Transverse colon (tissue), 4 donors: Measurements from ENCODE around the gene STXBP5L. TPM values are rescaled to one million over a fixed set of nuclear protein-coding genes. Genes with fewer than 3 reads are reported as not detected.
"Not testable (repeated sequence)": the region's sequence is repeated elsewhere in the genome, so short reads cannot be mapped to it uniquely, and the experiment has no call there.

ENCODE experiments used
- DNase-seq: peaks from one replicate; pipeline ENCODE4 v3.0.0-alpha.2; 2019
- H3K27ac ChIP-seq, 4 donors: fragments of 200-600 bp; sonication (generic); 2 replicates each; pipeline ENCODE4 v1.5.1; 2016 to 2018; ENCODE audit warnings: inconsistent platforms in 4 of 4
- H3K27me3 ChIP-seq: fragments of 200-600 bp; sonication (generic); 2 replicates; pipeline ENCODE4 v1.5.1; 2017; ENCODE audit warnings: inconsistent platforms
- H3K36me3 ChIP-seq, 4 donors: fragments of 200-600 bp; sonication (generic); 2 replicates each; pipeline ENCODE4 v1.5.1; 2017 to 2019; ENCODE audit warnings: inconsistent platforms in 4 of 4
- H3K4me1 ChIP-seq, 4 donors: fragments of 200-600 bp; sonication (generic); 2 replicates each; pipeline ENCODE4 v1.5.1; 2017 to 2020; ENCODE audit warnings: inconsistent platforms in 4 of 4
- H3K4me3 ChIP-seq, 4 donors: fragments of 200-600 bp; sonication (generic); 1 replicate in 1 of 4; 2 replicates in 3 of 4; pipeline versions ENCODE4 v1.5.1 to v1.6.1; 2017 to 2019; ENCODE audit warnings: inconsistent platforms in 4 of 4
- H3K9me3 ChIP-seq, 2 donors: fragments of 200-600 bp; sonication (generic); 2 replicates each; pipeline ENCODE4 v1.5.1; 2017 to 2019; ENCODE audit warnings: inconsistent platforms in 2 of 2
- EP300 ChIP-seq: sonication (generic); formaldehyde crosslinking; IDR thresholded peaks from one replicate; pipeline ENCODE4 v1.6.1; 2017; ENCODE audit warnings: antibody characterized with exemption, low read depth
- POLR2A ChIP-seq: fragments of 450-650 bp; IDR thresholded peaks from one replicate; pipeline ENCODE4 v1.6.1; 2016; ENCODE audit warnings: antibody characterized with exemption, mild to moderate bottlenecking, moderate library complexity
- POLR2AphosphoS5 ChIP-seq, 3 donors: sonication (generic); formaldehyde crosslinking; IDR thresholded peaks; one replicate each; pipeline ENCODE4 v1.6.1; 2016; ENCODE audit warnings: antibody characterized with exemption in 3 of 3
- WGBS, 2 donors: methylation state at CpG; one replicate each; pipeline ENCODE4 v1.1.5; 2018; ENCODE audit warnings: low coverage in 1 of 2; 5-methylcytosine and 5-hydroxymethylcytosine counted together
- in situ Hi-C, 4 donors: fragments of 200-750 bp; cut with MboI; loops; one replicate each; pipeline versions ENCODE4 v1.15.0 to v1.15.1; 2017; ENCODE audit warnings: low sequenced_read_pairs in 3 of 4, low pct_ligation_motif_present in 1 of 4, low pct_unique_long_range_greater_than_20kb in 1 of 4
- intact Hi-C: fragments of 100-400 bp; cut with DNase I; formaldehyde crosslinking; loops from one replicate; pipeline ENCODE4 v1.15.1; 2023; ENCODE audit warnings: low total_unique reads
- total RNA-seq, 4 donors: library from RNA; depleted of rRNA; stranded (reverse); fragments of >200 nt; gene quantifications; one replicate each; pipeline ENCODE4 v1.1.0, GENCODE V29; 2016
- TF ChIP-seq, protein P1 (sequence below), 5 experiments: fragments of 200-600 bp in 3 of 5; fragments of 450-650 bp in 2 of 5; sonication (generic) in 3 of 5; IDR thresholded peaks; 1 replicate in 2 of 5; 2 replicates in 3 of 5; pipeline ENCODE4 v1.5.1; 2016 to 2017; ENCODE audit warnings: antibody characterized with exemption in 5 of 5, inconsistent platforms in 3 of 5, mild to moderate bottlenecking in 2 of 5, moderate library complexity in 1 of 5

Gene STXBP5L
- total RNA-seq, 4 donors from 2014 or later, result 0.40 to 9.4 (median 1.3) TPM

GRCh38 chr3:121175083-121175482 is 267.1 kb downstream of the STXBP5L start:
- intact Hi-C loops (no loop called here), in situ Hi-C loops (no loop called here)
- Histone ChIP-seq H3K9me3 (peaks cover 0 to 2% of the 10 kb centered on the region in 2 donors), H3K4me1 (no peaks in the 10 kb centered on the region), H3K27me3 (no peaks in the 10 kb centered on the region), H3K36me3 (no peaks in the 10 kb centered on the region), H3K4me3 (no peak overlapping the region), H3K27ac (no peak overlapping the region)
- TF ChIP-seq POLR2AphosphoS5 (IDR thresholded peaks at IDR 0.05), result no peak
- TF ChIP-seq POLR2A, result no peak
- no peak for TF ChIP-seq EP300
- TF ChIP-seq, protein P1, sequence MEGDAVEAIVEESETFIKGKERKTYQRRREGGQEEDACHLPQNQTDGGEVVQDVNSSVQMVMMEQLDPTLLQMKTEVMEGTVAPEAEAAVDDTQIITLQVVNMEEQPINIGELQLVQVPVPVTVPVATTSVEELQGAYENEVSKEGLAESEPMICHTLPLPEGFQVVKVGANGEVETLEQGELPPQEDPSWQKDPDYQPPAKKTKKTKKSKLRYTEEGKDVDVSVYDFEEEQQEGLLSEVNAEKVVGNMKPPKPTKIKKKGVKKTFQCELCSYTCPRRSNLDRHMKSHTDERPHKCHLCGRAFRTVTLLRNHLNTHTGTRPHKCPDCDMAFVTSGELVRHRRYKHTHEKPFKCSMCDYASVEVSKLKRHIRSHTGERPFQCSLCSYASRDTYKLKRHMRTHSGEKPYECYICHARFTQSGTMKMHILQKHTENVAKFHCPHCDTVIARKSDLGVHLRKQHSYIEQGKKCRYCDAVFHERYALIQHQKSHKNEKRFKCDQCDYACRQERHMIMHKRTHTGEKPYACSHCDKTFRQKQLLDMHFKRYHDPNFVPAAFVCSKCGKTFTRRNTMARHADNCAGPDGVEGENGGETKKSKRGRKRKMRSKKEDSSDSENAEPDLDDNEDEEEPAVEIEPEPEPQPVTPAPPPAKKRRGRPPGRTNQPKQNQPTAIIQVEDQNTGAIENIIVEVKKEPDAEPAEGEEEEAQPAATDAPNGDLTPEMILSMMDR (IDR thresholded peaks at IDR 0.05), result no peak
- no peak for DNase-seq

DNA sequence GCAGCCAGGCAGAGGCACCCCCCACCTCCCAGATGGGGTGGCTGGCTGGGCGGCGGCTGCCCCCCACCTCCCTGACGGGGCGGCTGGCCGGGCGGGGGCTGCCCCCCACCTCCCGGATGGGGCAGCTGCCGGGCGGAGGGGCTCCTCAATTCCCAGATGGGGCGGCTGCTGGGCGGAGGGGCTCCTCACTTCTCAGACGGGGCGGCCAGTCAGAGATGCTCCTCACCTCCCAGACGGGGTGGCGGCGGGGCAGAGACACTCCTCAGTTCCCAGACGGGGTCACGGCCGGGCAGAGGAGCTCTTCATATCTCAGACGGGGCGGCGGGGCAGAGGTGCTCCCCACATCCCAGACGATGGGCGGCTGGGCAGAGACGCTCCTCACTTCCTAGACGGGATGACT is 282.6 kb downstream of the STXBP5L start:
- DNase-seq, H3K36me3 ChIP-seq, H3K9me3 ChIP-seq, H3K4me3 ChIP-seq, H3K27ac ChIP-seq, in situ Hi-C loops, intact Hi-C loops, H3K4me1 ChIP-seq, H3K27me3 ChIP-seq: not testable (repeated sequence)
- WGBS, 2 donors, result 91% methylated on average over 22 of the region's 26 CpGs; no CpG with 5 or more reads in 1 of the 2 donors

- Histone ChIP-seq H3K4me1 (no peaks in the 10 kb centered on the region), H3K27ac (no peak overlapping the region), H3K9me3 (no peaks in the 10 kb centered on the region), H3K4me3 (no peak overlapping the region), H3K27me3 (no peaks in the 10 kb centered on the region), H3K36me3 (no peaks in the 10 kb centered on the region)
- TF ChIP-seq POLR2AphosphoS5 (IDR thresholded peaks at IDR 0.05) (no peak), POLR2A (no peak), EP300 (no peak)
- TF ChIP-seq, protein P1 (IDR thresholded peaks at IDR 0.05), result no peak
- intact Hi-C loops (no loop called here), in situ Hi-C loops (no loop called here)
- no peak for DNase-seq
Measured at GRCh38 chr3:121202573-121202972, 294.6 kb downstream of the STXBP5L start.

DNA sequence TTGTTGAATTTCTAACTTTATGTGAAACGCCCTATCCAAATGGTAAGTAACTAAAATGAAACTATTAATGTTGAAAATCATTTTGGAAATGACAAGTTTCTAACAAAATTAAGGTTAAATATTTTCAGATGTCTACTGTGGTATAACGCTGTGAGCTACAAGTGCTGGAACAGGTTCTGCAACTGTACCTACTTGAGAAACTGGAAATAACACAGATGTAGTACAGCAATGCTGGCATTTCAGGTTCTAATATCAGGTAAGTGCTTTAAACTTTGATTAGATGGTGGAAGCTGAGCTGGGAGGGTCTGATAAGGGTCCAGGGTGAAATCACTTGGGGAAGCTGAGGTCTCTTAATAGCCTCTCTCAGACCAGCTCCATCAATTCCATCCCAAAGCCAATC is 315.1 kb downstream of the STXBP5L start:
- no peaks in the 10 kb centered on the region for H3K36me3 ChIP-seq
- H3K27me3 ChIP-seq, result no peaks in the 10 kb centered on the region
- TF ChIP-seq, protein P1 (IDR thresholded peaks at IDR 0.05), result no peak
- TF ChIP-seq POLR2AphosphoS5 (IDR thresholded peaks at IDR 0.05) (no peak), EP300 (no peak), POLR2A (no peak)
- no peak overlapping the region for H3K4me3 ChIP-seq
- H3K27ac ChIP-seq, result no peak overlapping the region
- no peaks in the 10 kb centered on the region for H3K4me1 ChIP-seq
- intact Hi-C loops (no loop called here), in situ Hi-C loops (no loop called here)
- DNase-seq, result no peak
- 42 to 50% methylated on average over 2 of the region's 2 CpGs for WGBS, 2 donors
- no peaks in the 10 kb centered on the region for H3K9me3 ChIP-seq

GRCh38 chr3:121228971-121229370 is 321.0 kb downstream of the STXBP5L start:
- in situ Hi-C loops, result no loop called here

GRCh38 chr3:121230194-121230593 is 322.2 kb downstream of the STXBP5L start:
- H3K27me3 ChIP-seq, DNase-seq, H3K9me3 ChIP-seq, in situ Hi-C loops, intact Hi-C loops, H3K36me3 ChIP-seq, H3K27ac ChIP-seq, H3K4me1 ChIP-seq, H3K4me3 ChIP-seq: not testable (repeated sequence)
- 40 to 76% methylated on average over 1 of the region's 1 CpG for WGBS, 2 donors

More at GRCh38 chr3:121228971-121229370, 321.0 kb downstream of the STXBP5L start:
- Histone ChIP-seq H3K9me3 (no peaks in the 10 kb centered on the region), H3K27me3 (no peaks in the 10 kb centered on the region), H3K4me3 (no peak overlapping the region), H3K27ac (no peak overlapping the region), H3K4me1 (no peaks in the 10 kb centered on the region), H3K36me3 (no peaks in the 10 kb centered on the region)
- TF ChIP-seq, protein P1 (IDR thresholded peaks at IDR 0.05), result no peak
- TF ChIP-seq POLR2A (no peak), POLR2AphosphoS5 (IDR thresholded peaks at IDR 0.05) (no peak), EP300 (no peak)
- intact Hi-C loops, result no loop called here
- no peak for DNase-seq
- WGBS, 2 donors, result 50 to 51% methylated on average over 1 of the region's 1 CpG
